GM18873 (cell line): ENCODE results near the gene CTDSP1.

ENCODE experiments used
- ATAC-seq: cut with Tn5 transposase; IDR thresholded peaks from one replicate; pipeline ENCODE4 v1.9.1; 2021; ENCODE audit warnings: mild to moderate bottlenecking, moderate library complexity, moderate number of reproducible peaks; ENCODE audit not compliant: unreplicated experiment, low FRiP score

Gene CTDSP1

DNA sequence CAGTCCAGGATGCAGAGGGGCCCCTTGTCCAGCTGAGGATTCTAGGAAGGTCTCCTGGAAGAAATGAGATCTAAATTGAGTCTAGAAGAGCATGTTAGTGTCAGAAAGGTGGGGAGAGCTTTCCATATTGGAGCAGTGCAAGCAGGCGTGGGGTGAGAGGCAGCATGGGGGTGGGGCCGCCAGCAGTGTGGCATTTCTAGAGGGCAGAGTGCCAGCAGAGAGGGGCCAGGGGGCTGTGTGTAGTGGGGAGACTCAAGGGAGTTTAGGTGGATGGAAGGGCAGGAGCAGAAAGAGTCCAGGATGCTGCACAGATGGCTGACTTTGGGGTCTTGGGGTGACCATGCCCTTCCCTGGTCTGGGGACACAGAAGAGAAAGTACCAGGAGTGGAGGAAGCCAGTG is 21.4 kb downstream of the CTDSP1 start:
- ATAC-seq, result no peak

GRCh38 chr2:218422403-218423086 is 22.9 kb downstream of the CTDSP1 start:
- no peak for ATAC-seq

- no peak for ATAC-seq
These were observed 23.9 kb downstream of the CTDSP1 start for GRCh38 chr2:218423584-218423983.

DNA sequence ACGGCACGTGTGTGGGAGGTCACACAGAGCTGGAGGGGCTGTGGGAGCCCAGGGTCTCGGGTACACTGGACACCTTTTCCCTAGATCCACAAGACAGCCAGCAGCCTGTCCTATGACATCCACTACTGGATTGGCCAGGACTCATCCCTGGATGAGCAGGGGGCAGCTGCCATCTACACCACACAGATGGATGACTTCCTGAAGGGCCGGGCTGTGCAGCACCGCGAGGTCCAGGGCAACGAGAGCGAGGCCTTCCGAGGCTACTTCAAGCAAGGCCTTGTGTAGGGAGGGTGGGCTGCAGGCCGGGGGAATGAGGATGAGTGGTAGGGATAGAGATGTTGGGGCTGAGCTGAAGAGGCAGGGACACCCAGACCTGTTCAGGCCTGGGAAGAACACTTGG is 25.9 kb downstream of the CTDSP1 start:
- no peak for ATAC-seq

DNA sequence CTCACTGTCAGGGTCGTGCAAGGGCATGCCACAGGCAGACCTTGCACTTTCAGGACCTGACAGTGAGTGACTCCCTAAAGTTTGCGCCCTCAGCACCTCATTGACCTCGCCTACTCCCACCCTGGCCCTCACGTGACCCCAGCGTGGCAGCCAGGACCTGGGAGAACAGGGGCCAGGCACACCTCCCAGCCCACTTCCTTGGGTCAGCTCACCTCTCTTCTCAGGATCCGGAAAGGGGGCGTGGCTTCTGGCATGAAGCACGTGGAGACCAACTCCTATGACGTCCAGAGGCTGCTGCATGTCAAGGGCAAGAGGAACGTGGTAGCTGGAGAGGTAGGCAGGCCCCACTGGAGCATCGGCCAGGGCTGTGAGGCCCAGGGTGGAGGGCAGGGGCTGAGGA is 28.1 kb downstream of the CTDSP1 start:
- ATAC-seq, result no peak

- no peak for ATAC-seq
These were observed 29.3 kb downstream of the CTDSP1 start for GRCh38 chr2:218428846-218429558.

DNA sequence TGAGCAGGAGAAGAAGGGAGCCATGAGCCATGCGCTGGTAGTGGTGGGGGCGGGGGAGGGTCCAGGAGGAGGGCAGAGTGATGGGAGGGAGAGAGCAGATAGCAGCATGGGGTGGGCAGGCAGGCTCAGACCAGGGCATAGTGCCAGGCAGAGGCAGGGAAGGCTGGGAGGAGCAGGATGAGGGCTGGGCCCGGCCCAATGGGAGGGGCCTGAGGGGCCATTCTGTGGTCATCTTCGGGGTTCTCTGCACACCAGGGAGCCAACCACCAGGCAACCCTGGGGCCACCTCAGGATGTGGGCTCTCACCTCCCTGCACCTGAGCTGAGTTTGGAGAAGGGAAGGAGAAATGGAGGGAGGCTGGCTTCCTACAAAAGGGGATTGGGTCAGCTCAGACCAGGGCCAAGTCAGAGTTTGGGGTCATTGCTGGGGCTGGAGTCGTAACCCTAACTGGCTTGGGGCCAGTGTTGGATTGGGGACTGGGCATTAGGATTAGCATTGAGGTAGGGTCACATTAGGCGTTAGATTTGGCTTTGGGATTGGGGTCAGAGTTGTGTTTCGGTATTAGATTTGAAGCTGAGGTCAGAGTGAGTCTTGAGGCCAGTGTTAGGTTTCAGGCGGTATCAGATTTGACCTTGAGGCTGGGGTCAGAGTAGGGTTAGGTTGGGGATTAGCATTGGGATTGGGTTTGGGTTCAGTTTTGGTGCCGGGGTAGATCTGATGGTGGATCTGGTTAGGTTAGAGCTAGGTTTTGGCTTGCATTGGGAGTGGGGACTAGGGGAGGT is 30.4 kb downstream of the CTDSP1 start:
- no peak for ATAC-seq

GRCh38 chr2:218430721-218431120 is 31.1 kb downstream of the CTDSP1 start:
- no peak for ATAC-seq

GRCh38 chr2:218431878-218432277 is 32.2 kb downstream of the CTDSP1 start:
- ATAC-seq, result no peak

DNA sequence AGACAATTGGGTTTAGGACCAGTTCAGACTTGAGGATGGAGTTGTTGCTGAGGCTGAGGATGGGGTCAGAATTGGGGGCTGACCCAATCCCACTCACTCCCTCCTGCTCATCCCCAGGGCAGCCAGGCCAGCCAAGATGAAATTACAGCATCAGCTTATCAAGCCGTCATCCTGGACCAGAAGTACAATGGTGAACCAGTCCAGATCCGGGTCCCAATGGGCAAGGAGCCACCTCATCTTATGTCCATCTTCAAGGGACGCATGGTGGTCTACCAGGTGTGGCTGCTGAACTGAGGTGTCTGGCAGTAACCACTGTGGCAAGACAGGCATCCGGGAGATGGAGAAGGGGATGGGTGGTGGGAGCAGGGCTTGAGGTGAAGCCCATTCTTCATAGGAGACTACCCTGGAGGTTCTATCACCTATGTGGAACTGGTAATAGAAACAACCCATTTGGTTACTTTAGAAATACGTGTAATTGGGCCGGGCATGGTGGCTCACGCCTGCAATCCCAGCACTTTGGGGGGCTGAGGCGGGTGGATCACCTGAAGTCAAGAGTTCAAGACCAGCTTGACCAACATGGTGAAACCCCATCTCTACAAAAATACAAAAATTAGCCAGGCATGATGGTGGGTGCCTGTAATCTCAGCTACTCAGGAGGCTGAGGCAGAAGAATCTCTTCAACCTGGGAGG is 33.2 kb downstream of the CTDSP1 start:
- no peak for ATAC-seq

DNA sequence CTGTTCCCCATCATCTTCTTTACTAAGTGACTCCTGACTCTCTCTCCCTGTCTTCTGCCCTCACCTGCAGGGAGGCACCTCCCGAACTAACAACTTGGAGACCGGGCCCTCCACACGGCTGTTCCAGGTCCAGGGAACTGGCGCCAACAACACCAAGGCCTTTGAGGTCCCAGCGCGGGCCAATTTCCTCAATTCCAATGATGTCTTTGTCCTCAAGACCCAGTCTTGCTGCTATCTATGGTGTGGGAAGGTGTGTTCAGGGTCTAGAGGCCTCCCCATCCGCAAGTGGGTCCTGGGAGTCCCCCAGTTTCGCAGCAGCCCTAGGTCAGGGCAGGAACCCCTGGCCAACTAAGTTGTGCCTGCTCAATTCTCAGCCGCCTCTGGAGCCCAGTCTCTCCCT is 34.8 kb downstream of the CTDSP1 start:
- ATAC-seq, result no peak

- no peak for ATAC-seq
These were observed 35.6 kb downstream of the CTDSP1 start for GRCh38 chr2:218435003-218435982.

DNA sequence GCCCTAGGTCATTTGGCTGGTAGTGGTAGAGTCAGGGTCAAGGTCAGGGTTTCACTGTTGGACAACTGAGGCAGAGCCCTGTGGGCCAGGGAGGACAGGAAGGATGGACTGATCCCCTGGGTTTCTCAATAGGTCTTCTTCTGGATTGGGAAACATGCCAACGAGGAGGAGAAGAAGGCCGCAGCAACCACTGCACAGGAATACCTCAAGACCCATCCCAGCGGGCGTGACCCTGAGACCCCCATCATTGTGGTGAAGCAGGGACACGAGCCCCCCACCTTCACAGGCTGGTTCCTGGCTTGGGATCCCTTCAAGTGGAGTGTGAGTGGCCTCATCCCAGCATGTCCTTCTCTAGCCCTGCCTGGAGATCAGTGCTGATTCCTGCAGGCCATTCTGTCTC is 37.3 kb downstream of the CTDSP1 start:
- no peak for ATAC-seq

GRCh38 chr2:218437969-218438368 is 38.3 kb downstream of the CTDSP1 start:
- no peak for ATAC-seq

- no peak for ATAC-seq
These were observed 38.9 kb downstream of the CTDSP1 start for GRCh38 chr2:218438596-218438995.

- no peak for ATAC-seq
These were observed 45.2 kb downstream of the CTDSP1 start for GRCh38 chr2:218444692-218445357.

GRCh38 chr2:218445602-218446001 is 45.9 kb downstream of the CTDSP1 start:
- no peak for ATAC-seq

- no peak for ATAC-seq
These were observed 46.9 kb downstream of the CTDSP1 start for GRCh38 chr2:218446547-218446946.

GRCh38 chr2:218447072-218447471 is 47.4 kb downstream of the CTDSP1 start:
- ATAC-seq, result no peak
